ENCODE measurements around the gene CNR2. TPM values are rescaled to one million over a fixed set of nuclear protein-coding genes. Genes with fewer than 3 reads are reported as not detected.
"Not testable (repeated sequence)": the region's sequence is repeated elsewhere in the genome, so short reads cannot be mapped to it uniquely, and the experiment has no call there.

The CNR2 gene
- total RNA-seq, 1 donor from 2014 or later: not detected

DNA sequence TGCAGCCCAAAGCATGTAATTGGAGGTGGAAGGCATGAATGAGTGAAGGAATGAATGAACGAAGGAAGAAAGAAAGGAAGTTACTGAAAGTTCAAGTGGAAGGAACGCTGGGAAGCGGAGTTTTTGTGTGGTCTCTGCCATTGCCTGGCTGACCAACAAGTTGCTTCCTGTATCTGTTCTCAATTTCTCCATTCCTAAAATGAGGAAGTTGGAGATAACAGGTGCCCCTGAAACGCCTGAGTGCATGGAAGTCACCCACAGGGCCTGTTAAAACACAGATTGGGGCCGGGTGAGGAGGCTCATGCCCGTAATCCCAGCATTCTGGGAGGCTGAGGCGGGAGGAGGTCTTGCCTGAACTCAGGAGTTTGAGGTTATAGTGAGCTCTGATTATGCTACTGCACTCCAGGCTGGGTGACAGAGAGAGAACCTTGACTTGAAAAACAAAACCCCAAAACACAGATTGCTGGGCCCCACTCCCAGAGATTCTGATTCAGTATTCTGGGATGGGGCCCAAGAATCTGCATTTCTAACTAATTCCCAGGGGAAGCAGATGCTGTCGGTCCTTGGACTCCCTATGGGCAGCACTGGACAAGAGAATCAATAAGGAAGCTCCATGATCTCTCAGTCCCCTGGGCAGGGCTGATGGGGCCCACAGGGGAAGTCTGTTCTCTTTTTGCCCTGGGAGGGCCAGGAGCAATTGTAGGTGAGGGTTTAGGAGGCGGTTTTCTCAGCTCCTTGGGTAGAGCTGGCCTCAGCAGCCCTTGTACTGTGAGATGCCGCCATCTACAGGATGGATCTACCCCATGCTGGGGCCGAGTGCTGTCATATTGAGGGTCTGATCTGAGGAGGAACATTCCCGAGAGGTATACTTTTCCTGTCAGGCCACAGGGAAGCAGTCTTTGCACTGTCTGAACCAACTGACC lies 3.3 kb upstream of the CNR2 start:
- DNase-seq: peak; percentile 74

DNA sequence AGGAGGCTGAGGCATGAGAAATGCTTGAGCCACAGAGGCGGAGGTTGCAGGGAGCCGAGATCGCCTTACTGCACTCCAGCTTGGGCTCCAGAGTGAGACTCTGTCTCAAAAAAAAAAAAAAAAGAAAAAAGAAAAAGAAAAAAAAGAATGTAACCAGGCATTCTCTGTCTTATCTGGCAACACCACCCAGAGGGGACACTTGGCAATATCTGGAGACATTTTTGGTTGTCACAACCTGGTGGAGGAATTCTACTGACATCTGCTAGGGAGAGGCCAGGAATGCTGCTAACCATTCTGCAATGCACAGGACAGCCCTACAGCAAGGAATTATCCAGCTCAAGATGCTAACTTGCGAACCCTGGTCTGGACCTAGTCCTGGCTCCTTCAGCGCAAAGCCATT lies 2.3 kb upstream of the CNR2 start:
- no peak for DNase-seq

- no peak for DNase-seq
Observed at GRCh38 chr1:23914921-23915320, 1.8 kb upstream of the CNR2 start.

DNA sequence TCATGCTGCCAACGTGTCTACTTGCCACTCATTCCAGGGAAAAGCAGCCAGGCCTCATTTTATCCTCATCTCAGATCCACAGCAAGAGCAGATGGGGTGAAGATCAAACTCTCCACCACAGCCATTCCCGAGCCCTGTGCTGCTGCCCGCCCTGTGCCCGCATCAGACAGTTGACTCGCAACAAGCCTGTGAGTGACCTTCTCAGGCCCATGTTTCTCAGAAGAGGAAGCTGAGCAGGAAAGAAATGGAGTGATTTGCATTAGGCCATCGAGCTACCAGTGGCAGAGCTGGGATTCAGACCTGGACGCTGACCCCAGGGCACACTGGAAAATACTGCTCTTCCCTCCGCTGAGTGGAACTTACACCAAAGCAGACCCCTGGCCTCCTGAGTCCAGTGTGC lies 1.2 kb downstream of the CNR2 start:
- no peak for DNase-seq

- DNase-seq: no peak
Observed at GRCh38 chr1:23910553-23911246, 2.5 kb downstream of the CNR2 start.

DNA sequence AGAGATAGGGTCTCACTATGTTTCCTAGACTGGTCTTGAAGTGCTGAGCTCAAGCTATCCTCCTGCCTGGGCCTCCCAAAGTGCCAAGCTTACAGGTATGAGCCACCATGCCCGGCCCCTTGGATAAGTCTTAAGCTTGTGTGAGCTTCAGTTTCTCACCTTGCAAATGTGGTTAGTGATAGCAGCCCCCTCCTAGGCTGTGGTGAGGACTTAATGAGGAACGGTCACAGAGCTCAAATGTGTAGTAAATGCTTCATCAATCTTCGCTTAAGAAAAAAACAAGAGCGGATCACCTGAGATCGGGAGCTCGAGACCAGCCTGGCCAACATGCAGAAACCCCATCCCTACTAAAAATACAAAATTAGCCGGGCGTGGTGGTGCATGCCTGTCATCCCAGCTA lies 3.0 kb downstream of the CNR2 start:
- DNase-seq: no peak

DNA sequence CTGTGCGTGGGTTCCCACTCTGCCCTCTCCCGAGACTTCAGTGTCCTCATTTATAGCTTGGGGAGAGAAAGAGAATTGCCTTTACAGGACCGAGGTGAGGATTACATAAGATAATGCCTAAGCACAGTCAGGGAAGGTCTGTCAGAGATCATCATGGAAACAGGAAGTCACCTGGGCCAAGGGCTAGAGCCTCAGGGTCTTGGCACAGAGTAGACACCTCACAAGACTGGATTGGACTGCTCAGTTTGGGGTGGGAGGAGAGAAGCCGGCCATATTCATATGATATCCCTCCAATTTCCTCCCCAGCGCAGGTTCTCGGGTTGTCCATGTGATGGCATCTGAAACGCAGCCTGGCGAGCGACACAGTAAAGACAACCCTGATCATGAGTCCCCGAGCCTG lies 3.8 kb downstream of the CNR2 start:
- DNase-seq: no peak

DNA sequence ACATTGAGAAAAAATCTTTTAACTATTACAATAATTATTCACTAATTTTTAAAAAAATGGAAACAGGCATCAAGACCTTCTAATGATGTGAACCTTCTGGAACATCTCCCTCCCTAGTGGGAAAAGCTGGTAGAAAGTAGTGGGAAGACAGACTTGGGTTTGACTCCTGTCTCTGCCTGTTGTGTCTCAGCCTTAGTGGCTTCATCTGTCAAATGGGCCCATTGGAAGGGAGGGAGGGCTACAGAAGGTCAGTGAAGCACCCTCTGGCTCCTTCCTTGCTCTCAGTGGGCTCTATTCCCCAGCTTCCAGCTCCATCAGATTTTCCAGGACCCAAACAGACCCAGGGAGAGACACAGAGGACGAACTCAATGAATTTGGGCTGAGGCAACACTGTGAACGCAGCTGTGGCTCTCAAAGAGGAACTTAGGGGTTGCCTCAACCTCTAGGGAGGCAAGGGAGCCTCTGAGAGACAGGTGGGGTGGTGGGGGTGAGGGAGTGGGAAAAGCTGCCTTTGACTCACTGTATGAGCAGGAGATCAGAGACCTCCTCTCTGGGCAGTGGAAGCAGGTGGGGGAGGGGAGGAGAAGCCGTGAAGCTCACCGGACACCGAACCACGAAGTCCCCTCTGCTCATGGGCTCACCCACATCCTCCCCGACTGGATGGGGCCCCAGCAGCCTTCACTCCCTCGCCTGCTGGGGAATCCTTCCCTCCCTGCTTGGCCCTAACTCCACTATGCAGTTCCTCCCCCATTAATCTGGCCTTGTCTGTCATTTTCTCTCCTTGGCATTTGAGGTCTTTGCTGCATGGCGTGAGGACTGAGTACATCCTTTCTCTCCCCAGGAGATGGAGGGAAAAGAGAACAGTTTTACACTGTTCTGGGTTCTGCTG lies 4.5 kb downstream of the CNR2 start:
- no peak for DNase-seq

GRCh38 chr1:23906731-23907130 lies 6.4 kb downstream of the CNR2 start:
- DNase-seq: no peak

DNA sequence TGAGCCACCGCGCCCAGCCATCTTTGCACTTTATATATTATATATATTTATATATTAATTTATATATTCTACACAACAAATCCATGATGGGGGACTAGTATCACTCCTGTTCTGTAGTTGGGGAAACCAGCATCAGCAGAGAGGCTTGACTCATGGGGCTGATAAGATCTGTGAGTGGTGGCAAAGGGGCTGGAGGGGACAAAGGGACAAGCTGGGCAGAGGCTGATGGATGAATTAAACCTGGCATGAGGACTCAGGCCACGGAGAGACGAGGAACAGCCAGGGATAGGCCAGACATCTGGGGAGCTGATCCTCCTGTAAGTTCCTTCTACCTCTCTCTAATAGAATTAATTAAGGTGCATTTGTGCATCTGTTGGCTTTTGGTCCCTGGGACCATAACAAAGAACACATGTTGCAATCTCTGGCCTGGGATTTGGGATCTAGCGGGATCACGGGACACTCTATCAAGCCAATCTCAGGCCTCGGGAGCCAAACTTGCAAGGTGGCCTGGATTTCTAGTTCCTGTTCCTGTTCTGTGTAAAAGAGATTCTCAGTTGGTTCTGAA lies 7.6 kb downstream of the CNR2 start:
- DNase-seq: no peak

- no peak for DNase-seq
Observed at GRCh38 chr1:23904748-23905357, 8.3 kb downstream of the CNR2 start.

DNA sequence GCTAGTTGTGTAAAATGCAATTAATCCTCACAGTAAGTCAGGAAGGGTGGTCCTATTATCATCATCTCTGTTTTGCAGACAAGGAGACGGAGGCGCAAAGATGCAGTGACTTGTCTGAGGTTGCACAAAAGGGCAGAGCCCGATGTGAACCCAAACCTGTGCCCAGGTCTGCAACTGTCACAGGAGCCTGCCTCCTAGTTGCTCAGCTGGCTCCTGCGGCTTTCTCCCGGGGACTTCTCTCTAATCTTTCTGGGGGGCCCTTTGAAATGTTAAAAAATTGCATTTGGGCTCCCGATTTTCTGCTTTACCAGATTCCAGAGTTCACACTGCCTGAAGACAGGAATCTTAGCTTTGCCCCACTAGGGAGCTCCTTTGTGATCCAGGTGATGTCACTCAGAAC lies 9.4 kb downstream of the CNR2 start:
- no peak for DNase-seq

- peak; percentile 18 for DNase-seq
Observed at GRCh38 chr1:23902321-23903278, 10.6 kb downstream of the CNR2 start.

- not testable (repeated sequence) for DNase-seq
Observed at GRCh38 chr1:23900017-23900416, 13.1 kb downstream of the CNR2 start.

GRCh38 chr1:23899070-23899469 lies 14.1 kb downstream of the CNR2 start:
- no peak for DNase-seq

DNA sequence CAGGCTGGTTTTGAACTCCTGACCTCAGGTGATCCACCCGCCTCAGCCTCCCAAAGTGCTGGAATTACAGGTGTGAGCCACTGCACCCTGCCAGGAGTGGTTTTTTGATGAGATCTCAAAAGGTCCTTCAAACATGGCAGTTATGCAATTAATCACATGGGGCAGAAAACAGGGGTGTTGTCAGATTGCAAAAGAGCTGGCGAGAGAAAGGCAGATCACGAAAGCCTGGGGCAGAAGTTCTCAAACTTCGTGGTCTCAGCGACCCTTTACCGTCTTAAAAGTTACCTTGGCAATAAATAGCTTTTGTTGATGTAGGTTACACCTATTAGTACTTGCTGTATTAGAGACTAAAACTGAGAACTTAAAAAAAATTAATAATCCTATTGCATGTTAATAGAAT lies 16.1 kb downstream of the CNR2 start:
- no peak for DNase-seq

DNA sequence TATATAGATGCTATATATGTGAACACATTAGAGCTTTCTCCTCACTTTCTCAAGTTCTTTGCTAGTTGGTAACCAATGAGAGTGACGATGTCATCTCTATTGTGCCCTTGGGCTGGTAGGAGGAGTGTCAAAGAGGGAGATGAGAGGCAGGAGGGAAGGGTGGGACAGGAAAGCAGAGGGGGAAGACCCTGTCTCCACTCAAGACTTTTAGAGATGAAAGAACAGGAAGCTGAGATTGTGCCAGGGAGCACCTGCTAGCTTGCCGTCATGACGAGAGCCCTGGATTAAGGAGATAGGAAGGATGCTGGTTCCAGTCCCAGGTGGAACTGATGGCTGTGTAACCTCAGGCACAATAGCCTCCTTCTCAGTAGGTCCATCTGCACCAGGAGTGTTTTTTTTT lies 16.7 kb downstream of the CNR2 start:
- no peak for DNase-seq

DNA sequence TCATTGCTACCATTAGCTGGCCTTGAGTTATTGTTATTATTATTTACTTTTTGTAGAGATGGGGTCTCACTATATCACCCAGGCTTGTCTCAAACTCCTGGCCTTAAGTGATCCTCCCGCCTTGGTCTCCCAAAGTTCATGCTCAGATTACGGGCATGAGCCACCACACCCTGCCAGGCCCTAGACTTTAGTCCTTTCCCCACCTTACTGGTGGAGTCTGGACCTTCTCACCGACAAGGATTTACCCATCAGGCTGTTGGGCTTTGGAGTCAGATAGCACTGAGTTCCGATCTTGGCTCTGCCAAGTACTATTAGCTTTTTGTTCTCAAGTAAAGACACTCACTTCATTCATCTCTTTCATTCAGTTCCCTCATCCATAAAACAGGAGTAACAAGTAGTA lies 17.2 kb downstream of the CNR2 start:
- DNase-seq: no peak

DNA sequence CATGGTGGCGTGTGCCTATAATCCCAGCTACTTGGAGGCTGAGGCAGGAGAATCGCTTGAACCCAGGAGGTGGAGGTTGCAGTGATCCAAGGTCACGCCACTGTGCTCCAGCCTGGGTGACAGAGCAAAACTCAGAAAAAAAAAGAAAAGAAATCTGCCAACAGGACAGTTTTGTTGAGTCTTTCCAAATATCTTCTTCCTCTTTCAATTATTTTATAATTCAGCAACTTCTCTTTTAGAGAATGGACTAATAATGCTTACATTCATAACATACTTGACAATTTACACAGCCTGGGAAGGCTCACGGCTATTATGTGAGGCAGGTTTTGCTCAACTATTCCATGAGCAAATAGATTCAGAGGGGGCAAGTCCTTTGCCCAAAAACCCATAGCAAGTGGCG lies 18.1 kb downstream of the CNR2 start:
- no peak for DNase-seq

DNA sequence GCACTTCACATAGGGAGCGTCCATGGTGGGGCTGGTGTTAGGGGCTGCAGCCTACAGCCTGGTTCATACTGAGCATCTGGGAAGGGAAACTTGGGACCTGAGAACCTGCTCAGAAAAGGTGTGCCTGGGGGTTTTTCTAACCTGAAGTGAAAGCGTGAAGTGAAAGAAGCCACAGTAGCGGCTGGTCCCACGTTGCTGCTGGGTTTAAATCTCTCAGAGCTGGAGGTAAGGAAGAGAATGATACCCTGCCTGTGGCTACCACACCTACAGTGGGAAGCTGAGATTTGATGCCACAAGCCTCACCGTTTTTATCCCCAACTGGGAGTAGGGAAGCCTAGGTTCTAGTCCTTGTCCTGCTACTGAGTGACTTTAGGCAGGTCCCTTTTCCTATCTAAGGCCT lies 24.1 kb downstream of the CNR2 start:
- DNase-seq: no peak

- DNase-seq: no peak
Observed at GRCh38 chr1:23885222-23885621, 27.9 kb downstream of the CNR2 start.
